GM18907 (cell line): ENCODE measurements around the gene CFAP20DC.
A peak's percentile ranks its signal among the peaks of the same experiment; 100 is the strongest.
"Not testable (repeated sequence)": the region's sequence is repeated elsewhere in the genome, so short reads cannot be mapped to it uniquely, and the experiment has no call there.

ENCODE experiments used
- ATAC-seq: cut with Tn5 transposase; IDR thresholded peaks from one replicate; pipeline ENCODE4 v1.9.1; 2021; ENCODE audit warnings: mild to moderate bottlenecking, moderate library complexity; ENCODE audit not compliant: unreplicated experiment

CFAP20DC gene

DNA sequence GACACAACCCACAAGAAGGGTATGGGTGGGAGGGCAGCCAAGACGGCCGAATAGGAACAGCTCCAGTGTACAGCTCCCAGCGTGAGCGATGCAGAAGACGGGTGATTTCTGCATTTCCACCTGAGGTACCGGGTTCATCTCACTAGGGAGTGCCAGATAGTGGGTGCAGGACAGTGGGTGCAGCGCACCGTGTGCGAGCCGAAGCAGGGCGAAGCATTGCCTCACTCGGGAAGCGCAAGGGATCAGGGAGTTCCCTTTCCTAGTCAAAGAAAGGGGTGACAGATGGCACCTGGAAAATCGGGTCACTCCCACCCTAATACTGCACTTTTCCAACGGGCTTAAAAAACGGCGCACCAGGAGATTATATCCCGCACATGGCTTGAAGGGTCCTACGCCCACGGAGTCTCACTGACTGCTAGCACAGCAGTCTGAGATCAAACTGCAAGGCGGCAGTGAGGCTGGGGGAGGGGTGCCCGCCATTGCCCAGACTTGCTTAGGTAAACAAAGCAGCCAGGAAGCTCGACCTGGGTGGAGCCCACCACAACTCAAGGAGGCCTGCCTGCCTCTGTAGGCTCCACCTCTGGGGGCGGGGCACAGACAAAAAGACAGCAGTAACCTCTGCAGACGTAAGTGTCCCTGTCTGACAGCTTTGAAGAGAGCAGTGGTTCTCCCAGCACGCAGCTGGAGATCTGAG, 243.1 kb downstream of the CFAP20DC start:
- not testable (repeated sequence) for ATAC-seq

DNA sequence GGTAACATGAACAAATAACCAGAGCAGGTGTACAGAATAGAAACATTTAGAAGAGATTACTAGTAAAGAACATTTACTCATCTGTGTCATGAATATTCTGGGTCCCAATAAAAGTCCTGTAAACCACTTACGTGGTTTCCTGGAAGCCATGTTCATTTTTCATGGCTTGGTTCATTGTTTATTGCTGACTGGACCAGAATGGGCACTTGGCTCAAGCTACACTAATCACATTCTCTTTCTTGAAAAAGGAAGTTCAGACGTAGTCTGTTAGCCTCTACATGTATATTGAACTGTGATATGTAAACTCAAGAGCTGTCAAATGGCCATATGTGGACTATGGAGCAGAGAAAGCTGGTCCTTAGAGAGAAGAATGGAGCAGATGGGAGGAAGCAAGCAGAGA, 244.9 kb downstream of the CFAP20DC start:
- ATAC-seq: no peak

DNA sequence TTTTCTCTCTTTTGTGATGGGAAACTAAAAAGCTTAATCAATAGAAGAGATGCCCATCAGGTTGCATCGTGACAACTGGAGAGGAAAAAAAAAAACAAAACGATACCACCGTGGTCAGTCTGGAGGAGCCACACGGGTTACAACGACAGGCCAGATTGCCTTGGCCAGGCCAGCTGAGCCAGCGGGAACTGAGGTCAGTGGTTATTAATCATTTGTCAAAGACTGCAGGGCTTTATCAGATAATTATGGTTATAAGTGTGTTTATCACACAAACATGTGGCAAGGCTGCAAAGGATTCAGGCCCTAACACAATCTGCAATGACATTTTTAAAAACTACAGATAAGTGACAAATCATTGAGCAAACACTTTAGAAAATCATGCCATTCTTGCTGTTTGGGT, 248.3 kb downstream of the CFAP20DC start:
- no peak for ATAC-seq

DNA sequence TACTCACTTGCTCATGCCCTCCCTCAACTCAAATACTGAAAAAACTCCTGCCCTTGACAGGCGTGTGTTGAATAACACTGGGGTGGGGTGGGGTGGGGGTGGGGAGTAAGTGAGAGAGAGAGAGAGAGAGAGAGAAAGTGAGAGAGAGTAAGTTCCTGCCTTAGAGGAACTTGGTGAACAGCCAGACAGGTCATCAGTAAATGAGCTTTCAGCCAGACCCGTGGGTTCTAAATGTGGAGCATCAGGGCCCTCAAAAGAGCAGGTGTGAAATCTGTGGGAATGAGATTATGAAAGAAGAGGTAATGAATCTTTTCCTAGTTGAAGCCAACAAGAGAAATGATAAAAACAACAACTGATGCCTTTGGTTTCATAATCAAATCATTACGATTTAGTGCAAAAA, 248.9 kb downstream of the CFAP20DC start:
- ATAC-seq: no peak

DNA sequence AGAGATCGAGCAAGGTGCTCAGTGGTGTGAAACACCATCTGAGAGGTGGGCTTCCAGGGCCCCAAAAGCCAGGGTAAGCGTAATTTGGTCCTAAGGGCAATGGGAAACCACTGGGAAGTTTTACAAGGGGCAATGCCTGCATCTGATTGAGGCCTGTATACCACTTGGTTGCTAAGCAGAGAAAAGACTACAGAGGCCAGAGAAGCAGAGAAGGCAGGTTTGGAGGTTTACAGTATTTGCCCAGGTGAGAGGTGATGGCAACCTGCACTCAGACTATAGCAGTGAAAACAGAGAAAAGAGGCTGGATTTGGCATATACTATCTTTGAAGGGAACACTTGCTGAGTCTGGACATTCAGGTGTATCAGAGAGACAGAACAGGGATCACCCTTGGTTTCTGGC, 249.8 kb downstream of the CFAP20DC start:
- no peak for ATAC-seq

DNA sequence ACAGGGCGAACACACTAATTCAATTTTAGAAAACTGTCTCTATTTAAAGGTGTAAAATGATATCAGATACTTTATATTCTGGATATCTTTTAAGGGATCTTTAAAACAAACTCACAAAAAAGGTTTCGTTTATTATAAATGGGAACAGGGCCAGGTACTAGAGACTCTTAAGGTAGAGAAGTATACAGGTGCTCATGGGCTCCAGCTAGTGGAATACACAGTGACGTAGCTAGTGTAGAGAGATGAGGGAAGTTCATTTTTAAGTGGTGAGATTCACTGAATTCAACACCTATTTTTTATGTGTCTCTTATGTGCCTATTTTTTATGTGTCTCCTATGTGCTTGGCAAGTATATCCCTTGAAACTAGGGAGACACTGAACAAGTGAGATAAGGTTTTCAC, 250.6 kb downstream of the CFAP20DC start:
- ATAC-seq: no peak

DNA sequence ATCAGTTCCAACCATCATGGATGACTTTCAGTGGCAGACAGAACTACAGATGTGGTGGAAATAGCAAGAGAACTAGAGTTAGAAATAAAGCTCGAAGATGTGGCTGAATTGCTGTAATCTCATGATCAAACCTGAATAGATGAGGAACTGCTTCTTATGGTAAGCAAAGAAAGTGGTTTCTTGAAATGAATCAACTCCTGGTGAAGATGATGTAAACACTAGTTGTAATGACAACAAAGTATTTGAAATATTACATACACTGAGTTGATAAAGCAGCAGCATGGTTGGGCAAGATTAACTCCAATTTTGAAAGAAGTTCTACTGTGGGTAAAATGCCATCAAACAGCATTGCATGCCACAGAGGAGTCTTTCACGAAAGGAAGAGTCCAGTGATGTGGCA, 251.5 kb downstream of the CFAP20DC start:
- no peak for ATAC-seq

DNA sequence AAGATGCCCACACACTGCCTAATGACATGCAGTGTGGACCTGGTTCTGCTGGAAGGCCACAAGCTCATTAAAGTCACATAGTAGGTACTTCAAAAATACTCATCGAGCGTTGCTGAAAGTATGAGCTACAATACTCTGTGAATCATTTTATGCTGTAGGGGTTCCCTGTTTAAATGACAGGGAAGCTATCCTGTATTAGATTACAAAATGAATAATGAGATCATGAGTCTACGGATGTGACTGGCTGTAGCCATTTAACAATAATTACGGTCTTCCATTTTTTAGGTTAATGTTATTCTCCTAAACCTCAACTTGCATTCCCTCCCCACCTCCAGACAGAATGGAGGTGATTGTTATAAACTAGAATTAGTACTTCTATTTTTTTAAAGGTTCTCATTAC, 255.1 kb downstream of the CFAP20DC start:
- ATAC-seq: no peak

DNA sequence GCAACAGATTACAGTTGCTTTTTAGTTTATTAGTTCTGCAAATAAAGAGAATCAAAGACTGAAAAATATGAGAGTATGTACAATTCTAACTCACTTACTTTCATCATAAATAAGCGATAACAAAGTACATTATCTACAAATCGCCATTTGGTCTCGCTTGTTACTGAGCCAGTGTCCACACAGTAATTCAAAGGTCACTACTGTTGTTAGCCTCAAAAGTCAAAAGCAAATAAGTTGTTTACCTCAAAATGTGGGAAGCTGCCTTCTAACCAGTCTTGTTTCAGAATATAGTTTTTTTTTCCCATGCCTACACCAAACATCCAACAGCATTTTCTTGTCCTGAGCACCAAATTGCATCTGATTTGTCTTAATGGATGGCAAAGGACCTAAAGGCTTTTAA, 255.9 kb downstream of the CFAP20DC start:
- no peak for ATAC-seq

DNA sequence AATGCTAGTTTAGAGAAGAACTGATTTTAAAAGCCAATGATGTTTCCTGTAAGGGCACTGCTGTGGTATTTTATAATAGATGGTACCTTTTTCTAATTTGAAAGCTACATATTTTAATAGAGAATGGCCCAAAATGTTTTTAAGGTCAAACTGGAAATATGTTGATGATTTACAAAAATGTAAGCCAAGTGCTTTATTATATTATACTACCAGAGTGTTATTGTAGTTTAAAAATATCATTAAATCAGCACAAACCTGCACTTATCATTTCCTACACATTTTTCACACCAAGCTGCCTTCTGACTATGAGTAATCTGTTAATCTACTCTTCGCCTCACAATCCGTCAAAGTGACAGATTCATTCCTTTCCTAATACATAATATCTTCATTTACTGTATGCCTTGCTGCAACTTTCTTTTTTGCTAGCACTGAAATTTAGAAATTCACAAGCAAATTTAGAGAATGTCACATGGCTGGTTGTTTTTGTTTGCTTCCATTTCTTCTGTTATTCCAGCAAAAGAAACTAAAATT, 256.8 kb downstream of the CFAP20DC start:
- no peak for ATAC-seq

DNA sequence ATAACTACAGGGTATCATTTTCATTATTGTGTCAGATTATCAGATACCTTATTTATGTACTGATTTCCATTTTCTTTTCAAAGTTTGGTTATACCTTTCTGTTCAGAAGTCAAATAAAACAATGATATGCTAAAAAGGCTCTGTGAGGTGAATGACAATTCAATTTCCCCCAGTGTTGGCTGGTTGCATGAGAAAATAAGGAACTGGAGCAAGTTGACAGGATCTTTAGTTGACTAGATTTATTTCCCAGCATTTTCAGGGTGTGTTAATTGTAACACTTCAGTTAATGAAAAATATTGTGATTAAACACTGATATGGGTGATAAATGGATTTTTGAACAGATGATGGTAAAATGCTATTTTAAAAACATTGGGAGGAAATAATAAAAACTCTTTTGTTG, 260.4 kb downstream of the CFAP20DC start:
- ATAC-seq: no peak

DNA sequence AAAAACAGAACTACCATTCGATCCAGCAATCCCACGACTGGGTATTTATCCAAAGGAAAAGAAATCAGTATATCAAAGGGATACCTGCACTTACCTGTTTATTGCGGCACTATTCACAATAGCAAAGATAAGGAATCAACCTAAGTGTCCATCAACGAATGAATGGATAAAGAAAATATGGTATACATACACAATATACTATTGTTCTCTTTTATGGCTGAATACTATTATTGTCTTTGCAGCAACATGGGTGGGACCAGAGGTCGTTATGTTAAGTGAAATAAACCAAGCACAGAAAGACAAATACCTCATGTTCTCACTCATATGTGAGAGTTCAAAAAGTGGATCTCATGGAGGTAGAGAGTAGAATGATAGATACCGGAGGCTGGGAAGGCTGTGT, 264.9 kb downstream of the CFAP20DC start:
- ATAC-seq: no peak

DNA sequence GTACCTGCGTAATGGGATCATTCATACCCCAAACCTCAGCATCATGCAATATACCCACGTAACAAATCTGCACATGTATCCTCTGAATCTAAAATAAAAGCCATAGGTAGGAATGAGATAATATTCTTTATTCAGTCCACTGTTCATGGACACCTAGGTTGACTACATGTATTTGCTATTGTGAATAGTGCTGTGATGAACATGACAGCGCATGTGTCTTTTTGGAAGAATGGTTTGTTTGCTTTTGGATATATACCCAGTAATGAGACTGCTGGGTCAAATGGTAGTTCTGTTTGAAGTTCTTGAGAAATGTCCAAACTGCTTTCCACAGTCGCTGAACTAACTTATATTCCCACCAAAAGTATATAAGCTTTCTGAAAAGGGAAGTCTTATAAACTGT, 265.4 kb downstream of the CFAP20DC start:
- ATAC-seq: no peak

DNA sequence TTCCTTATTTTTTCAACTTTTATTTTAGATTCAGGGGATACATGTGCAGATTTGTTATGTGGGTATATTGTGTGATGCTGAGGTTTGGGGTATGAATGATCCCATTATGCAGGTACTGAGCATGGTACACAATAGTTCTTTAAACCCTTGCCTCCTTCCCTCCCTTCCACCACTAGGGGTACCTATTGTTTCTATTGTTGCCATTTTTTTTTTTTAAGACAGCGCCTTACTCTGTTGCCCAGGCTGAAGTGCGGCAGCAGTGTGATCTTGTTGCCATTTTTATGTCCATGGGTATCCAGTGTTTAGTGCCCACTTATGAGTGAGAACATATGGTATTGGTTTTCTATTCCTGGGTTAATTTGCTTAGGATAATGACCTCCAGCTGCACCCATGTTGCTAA, 266.0 kb downstream of the CFAP20DC start:
- no peak for ATAC-seq

DNA sequence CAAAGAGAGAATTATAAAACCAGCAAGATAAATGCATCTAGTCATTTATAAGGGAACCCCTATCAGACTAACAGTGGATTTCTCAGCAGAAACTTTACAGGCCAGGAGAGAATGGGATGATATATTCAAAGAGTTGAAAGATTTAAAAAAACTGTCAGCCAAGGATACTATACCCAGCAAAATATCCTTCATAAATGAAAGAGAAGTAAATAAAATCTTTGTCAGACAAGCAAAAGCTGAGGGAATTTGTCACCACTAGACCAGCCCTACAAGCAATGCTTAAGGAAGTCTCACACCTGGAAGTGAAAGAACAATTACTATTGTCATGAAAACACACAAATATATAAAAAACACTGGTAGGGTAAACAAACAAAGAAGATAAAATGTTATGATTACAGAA, 269.9 kb downstream of the CFAP20DC start:
- ATAC-seq: no peak

DNA sequence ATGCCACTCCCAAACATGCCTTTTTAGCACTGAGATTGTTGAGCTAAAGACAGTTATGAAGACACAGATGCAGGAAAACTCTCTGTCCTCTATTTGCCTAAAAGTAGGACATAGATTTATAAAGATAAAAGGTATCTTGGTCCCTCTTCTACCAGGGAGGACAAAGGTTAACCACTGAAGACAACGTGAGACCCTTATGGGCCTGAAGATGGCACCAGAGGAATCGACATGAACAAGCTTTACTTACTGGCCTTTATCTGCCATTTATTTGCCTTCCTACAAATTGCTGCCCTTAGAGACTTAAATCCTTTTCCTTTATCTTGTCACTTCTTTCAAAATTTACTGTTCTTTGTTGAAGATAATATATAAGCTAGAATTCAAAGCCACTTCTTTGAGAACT, 273.6 kb downstream of the CFAP20DC start:
- no peak for ATAC-seq

DNA sequence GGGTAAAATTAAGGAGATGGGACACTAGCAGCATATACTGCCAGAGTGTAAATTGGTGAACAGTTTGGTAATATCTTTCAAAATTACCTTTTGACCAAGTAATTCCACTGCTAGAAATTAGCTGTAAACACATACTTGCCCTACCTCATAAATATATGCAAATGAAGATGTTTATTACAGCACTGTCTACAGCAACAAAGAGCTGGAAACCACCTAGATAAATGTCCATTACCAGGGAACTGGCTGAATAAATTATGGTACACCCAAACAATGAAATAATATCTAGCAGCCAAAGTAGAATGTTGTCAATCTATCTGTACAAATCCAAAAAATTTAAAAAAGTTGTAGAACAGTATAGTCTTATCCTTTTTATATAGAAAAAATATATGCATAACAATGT, 277.4 kb downstream of the CFAP20DC start:
- ATAC-seq: no peak

DNA sequence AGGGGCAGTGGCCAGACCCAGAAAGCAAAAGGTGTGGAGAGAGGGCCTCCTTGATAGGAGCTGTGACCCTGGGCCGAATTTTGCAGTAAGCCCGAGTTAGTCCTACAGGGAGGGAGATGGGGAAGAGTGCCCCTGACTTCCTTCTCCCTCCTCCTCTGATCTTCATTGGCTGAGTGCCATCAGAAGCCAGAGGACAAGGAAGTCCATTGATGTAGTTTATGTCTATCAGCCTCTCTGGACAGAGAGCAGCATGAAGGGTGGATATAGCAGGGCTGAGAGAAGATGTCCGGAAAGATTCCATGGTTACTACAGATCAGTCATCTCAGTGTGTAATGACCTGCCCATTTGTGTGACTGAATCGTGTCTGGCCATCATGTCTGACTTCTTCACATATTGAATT, 280.8 kb downstream of the CFAP20DC start:
- ATAC-seq: no peak

DNA sequence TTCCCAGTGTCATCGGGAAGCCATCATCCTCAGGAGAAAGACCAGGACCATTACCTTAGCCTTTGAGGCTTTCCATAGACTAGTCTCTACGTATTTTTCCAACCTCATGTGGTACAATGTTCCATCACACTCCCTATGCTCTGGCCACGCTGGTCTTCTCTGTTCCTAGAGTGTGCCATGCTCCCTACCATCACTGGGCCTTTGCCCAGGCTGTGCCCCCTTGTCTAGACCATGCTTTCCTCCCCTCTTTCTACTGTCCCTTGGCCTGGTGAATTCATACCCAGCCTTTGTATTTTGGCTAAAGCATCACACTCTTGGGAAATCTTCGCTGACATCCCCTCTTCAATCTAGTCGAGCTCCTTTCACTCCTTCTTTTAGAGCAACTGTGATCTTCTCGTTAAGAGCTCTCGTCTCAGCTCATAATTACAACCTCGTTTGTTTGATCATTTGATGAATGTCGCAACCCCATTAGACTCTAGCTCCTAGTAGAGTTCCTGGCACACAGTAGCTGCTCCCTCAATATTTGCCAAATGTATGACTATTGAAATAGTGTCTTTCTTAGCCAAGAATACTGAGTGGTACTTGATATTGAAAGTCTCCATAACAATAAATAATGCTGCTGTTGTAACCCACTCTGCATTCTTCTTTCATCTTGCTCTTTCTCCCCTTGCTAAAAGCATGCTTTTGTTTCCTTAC, 283.1 kb downstream of the CFAP20DC start:
- no peak for ATAC-seq

DNA sequence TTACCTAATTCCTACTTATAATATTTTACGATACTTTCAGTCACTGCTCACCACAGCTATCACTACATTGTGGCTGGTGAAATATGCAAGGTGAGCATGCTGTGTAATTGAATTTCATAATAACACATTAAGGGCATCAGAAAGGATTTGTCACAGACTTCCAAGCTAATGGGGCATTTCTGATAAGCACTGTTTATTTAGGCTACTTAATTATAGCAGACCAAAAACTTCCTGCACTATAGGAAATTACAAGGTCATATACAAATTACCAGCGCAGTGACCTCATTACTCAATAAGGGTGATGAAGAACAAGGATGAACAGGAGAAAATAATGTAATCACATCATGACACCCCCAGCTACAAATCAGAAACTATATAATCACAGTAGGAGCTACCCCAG, 294.7 kb downstream of the CFAP20DC start:
- ATAC-seq: no peak

DNA sequence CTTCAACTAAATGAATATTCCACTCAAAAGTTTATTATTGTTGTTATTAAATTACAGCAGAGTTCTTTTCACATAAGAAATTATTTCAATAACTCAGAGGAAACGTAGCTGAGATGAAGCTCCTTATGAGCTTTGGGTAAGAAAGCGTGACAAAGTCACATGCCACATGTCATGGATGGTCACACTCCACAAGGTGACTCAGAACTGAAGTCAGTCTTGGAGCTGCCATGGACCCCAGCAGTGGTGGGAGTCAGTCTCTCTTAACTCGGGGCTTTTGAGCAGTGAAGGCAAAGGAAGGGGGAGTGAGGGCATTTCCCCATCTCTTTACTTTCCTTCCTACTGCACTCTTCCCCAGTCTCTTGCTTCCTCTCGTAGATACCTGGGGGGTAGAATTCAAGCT, 295.8 kb downstream of the CFAP20DC start:
- ATAC-seq: peak; percentile 77

DNA sequence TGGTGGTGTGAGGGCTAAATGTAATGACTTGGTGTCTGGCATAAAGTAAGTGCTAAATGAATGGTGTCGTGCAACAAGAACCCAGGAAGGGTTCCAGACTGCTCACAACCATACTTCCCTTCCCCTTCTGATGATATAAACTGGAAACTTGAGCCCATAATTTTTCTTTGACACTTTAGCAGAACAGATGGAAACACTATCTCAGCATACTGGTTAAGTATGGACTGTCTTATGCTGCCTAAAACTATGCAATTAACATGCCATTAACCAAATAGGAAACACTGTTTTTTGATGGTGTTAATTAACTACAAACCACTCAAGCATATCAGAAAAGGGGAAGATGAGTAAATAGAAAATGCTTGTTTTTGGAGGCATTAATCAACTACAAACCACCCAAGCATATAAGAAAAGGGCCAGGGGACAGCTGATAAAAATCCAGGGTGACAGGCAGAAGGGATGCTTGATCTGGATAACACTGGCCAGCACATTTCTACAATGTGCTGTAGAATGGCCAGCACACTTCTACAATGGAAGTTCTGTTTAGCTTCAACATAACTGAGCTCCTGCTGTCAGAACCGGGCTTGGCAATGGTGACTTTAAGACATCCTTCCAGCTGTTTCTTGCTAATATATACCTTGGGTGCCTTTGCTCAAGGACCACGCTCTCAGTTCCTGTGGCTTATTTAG, 297.8 kb downstream of the CFAP20DC start:
- no peak for ATAC-seq
